HL-60 (cell line): Measurements from ENCODE around the gene SLC26A4.

Experiments used
- CTCF ChIP-seq: IDR thresholded peaks from one replicate; pipeline ENCODE4 v1.5.1; 2011; ENCODE audit warnings: low read length, control low read depth, inconsistent platforms; ENCODE audit not compliant: insufficient read depth
- GABPA ChIP-seq: IDR thresholded peaks from 2 replicates; pipeline ENCODE4 v1.6.1; 2012; ENCODE audit warnings: low read depth
- POLR2AphosphoS5 ChIP-seq: IDR thresholded peaks from 2 replicates; pipeline ENCODE4 v1.6.1; 2012; ENCODE audit warnings: low read depth
- SPI1 ChIP-seq: IDR thresholded peaks from 2 replicates; pipeline ENCODE4 v1.6.1; 2012; ENCODE audit warnings: low read depth, mild to moderate bottlenecking, borderline replicate concordance
- TF ChIP-seq, protein P1 (sequence below): IDR thresholded peaks from 2 replicates; pipeline ENCODE4 v1.6.1; 2012; ENCODE audit warnings: low read depth; ENCODE audit not compliant: insufficient replicate concordance

DNA sequence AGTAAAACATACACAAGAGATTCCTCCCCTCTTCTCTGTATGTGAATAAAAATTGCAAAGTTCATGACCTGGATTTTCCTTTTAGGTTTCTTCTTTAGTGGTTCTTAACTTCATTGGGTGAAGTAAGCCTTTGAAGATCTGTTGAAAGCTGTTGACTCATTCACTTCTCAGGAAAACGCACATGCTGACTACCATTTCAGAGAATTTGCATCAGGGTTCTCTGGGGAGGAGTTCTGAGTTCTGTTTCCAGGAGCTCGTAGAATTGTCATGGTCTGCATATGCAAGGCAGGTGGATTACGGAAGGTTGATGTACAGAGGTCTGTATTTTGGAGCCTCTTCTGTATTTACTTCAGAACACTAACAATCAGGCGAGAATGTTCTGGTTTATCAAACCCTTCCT is 962 bp upstream of the SLC26A4 start:
- TF ChIP-seq CTCF = no peak
- no peak for TF ChIP-seq POLR2AphosphoS5
- TF ChIP-seq, protein P1, sequence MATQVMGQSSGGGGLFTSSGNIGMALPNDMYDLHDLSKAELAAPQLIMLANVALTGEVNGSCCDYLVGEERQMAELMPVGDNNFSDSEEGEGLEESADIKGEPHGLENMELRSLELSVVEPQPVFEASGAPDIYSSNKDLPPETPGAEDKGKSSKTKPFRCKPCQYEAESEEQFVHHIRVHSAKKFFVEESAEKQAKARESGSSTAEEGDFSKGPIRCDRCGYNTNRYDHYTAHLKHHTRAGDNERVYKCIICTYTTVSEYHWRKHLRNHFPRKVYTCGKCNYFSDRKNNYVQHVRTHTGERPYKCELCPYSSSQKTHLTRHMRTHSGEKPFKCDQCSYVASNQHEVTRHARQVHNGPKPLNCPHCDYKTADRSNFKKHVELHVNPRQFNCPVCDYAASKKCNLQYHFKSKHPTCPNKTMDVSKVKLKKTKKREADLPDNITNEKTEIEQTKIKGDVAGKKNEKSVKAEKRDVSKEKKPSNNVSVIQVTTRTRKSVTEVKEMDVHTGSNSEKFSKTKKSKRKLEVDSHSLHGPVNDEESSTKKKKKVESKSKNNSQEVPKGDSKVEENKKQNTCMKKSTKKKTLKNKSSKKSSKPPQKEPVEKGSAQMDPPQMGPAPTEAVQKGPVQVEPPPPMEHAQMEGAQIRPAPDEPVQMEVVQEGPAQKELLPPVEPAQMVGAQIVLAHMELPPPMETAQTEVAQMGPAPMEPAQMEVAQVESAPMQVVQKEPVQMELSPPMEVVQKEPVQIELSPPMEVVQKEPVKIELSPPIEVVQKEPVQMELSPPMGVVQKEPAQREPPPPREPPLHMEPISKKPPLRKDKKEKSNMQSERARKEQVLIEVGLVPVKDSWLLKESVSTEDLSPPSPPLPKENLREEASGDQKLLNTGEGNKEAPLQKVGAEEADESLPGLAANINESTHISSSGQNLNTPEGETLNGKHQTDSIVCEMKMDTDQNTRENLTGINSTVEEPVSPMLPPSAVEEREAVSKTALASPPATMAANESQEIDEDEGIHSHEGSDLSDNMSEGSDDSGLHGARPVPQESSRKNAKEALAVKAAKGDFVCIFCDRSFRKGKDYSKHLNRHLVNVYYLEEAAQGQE = no peak
- no peak for TF ChIP-seq GABPA
- no peak for TF ChIP-seq SPI1
